KMS-11 (cell line): ENCODE measurements around the gene LRRC49.
"Not testable (repeated sequence)": the region's sequence is repeated elsewhere in the genome, so short reads cannot be mapped to it uniquely, and the experiment has no call there.

Experiments used
- H2AFZ ChIP-seq: fragments of 200-600 bp; sonication (generic); 2 replicates; pipeline ENCODE4 v1.6.1; 2016; ENCODE audit warnings: antibody characterized with exemption, mixed run types, low read depth
- H3K27ac ChIP-seq: fragments of 200-600 bp; sonication (generic); 2 replicates; pipeline ENCODE4 v1.6.1; 2016; ENCODE audit warnings: mild to moderate bottlenecking, mixed run types
- H3K27me3 ChIP-seq: fragments of 200-600 bp; sonication (generic); 2 replicates; pipeline ENCODE4 v1.6.1; 2017; ENCODE audit warnings: mild to moderate bottlenecking, low read depth, mixed run types, moderate library complexity; ENCODE audit not compliant: insufficient read depth
- H3K36me3 ChIP-seq: fragments of 200-600 bp; sonication (generic); 2 replicates; pipeline ENCODE4 v1.6.1; 2017; ENCODE audit warnings: mild to moderate bottlenecking, mixed run types; ENCODE audit not compliant: insufficient read depth
- H3K4me1 ChIP-seq: fragments of 200-600 bp; sonication (generic); 2 replicates; pipeline ENCODE4 v1.6.1; 2016; ENCODE audit warnings: mild to moderate bottlenecking, low read depth, mixed run types; ENCODE audit not compliant: poor library complexity, severe bottlenecking
- H3K4me2 ChIP-seq: fragments of 200-600 bp; sonication (generic); 2 replicates; pipeline ENCODE4 v1.7.0; 2016; ENCODE audit warnings: mild to moderate bottlenecking, mixed run types
- H3K4me3 ChIP-seq: fragments of 200-600 bp; sonication (generic); IDR thresholded peaks from 2 replicates; pipeline ENCODE4 v1.6.1; 2017; ENCODE audit warnings: low read depth, low read length, mixed read lengths; ENCODE audit not compliant: insufficient read depth
- H3K79me2 ChIP-seq: fragments of 200-600 bp; sonication (generic); 2 replicates; pipeline ENCODE4 v1.6.1; 2016; ENCODE audit warnings: low read depth, mixed run types; ENCODE audit not compliant: insufficient read depth
- H3K9ac ChIP-seq: fragments of 200-600 bp; sonication (generic); 2 replicates; pipeline ENCODE4 v1.6.1; 2016; ENCODE audit warnings: mild to moderate bottlenecking, mixed run types
- H4K20me1 ChIP-seq: fragments of 200-600 bp; sonication (generic); 2 replicates; pipeline ENCODE4 v1.6.1; 2016; ENCODE audit warnings: mild to moderate bottlenecking, mixed run types; ENCODE audit not compliant: insufficient read depth
- CTCF ChIP-seq: fragments of 200-600 bp; sonication (generic); conservative IDR thresholded peaks from 2 replicates; pipeline ENCODE4 v1.6.1; 2017; ENCODE audit warnings: low read depth, mild to moderate bottlenecking, antibody characterized with exemption, low read length, moderate library complexity, mixed read lengths

LRRC49 gene

GRCh38 chr15:70998319-70998718 is 105.7 kb downstream of the LRRC49 start:
- no peaks in the 10 kb centered on the region for H3K4me1 ChIP-seq
- no peak for TF ChIP-seq CTCF
- H2AFZ ChIP-seq, result no peak overlapping the region
- no peaks in the 10 kb centered on the region for H3K79me2 ChIP-seq
- no peaks in the 10 kb centered on the region for H4K20me1 ChIP-seq
- H3K4me2 ChIP-seq, result no peak overlapping the region
- H3K4me3 ChIP-seq, result no peak overlapping the region
- H3K36me3 ChIP-seq, result no peaks in the 10 kb centered on the region
- H3K27ac ChIP-seq, result no peak overlapping the region
- no peaks in the 10 kb centered on the region for H3K27me3 ChIP-seq
- no peak overlapping the region for H3K9ac ChIP-seq

GRCh38 chr15:71002316-71002715 is 109.7 kb downstream of the LRRC49 start:
- no peak overlapping the region for H3K9ac ChIP-seq
- H3K4me1 ChIP-seq, result no peaks in the 10 kb centered on the region
- H3K4me2 ChIP-seq, result no peak overlapping the region
- no peak for TF ChIP-seq CTCF
- no peak overlapping the region for H3K4me3 ChIP-seq
- H4K20me1 ChIP-seq, result no peaks in the 10 kb centered on the region
- H2AFZ ChIP-seq, result no peak overlapping the region
- no peaks in the 10 kb centered on the region for H3K27me3 ChIP-seq
- no peak overlapping the region for H3K27ac ChIP-seq
- no peaks in the 10 kb centered on the region for H3K36me3 ChIP-seq
- no peaks in the 10 kb centered on the region for H3K79me2 ChIP-seq

- H3K9ac ChIP-seq, result no peak overlapping the region
- H3K4me2 ChIP-seq, result no peak overlapping the region
- no peaks in the 10 kb centered on the region for H3K27me3 ChIP-seq
- H3K36me3 ChIP-seq, result no peaks in the 10 kb centered on the region
- no peak overlapping the region for H3K27ac ChIP-seq
- H3K79me2 ChIP-seq, result no peaks in the 10 kb centered on the region
- H2AFZ ChIP-seq, result no peak overlapping the region
- H3K4me3 ChIP-seq, result no peak overlapping the region
- no peaks in the 10 kb centered on the region for H4K20me1 ChIP-seq
- H3K4me1 ChIP-seq, result no peaks in the 10 kb centered on the region
- TF ChIP-seq CTCF, result no peak
Observed at GRCh38 chr15:71003319-71003718, 110.7 kb downstream of the LRRC49 start.

GRCh38 chr15:71004506-71004905 is 111.9 kb downstream of the LRRC49 start:
- H3K27me3 ChIP-seq, H3K9ac ChIP-seq, H2AFZ ChIP-seq, H3K36me3 ChIP-seq, H3K4me3 ChIP-seq, H3K4me2 ChIP-seq, H3K4me1 ChIP-seq, H3K27ac ChIP-seq, H3K79me2 ChIP-seq, H4K20me1 ChIP-seq: not testable (repeated sequence)

GRCh38 chr15:71005895-71006294 is 113.3 kb downstream of the LRRC49 start:
- no peaks in the 10 kb centered on the region for H3K79me2 ChIP-seq
- H2AFZ ChIP-seq, result no peak overlapping the region
- no peaks in the 10 kb centered on the region for H3K4me1 ChIP-seq
- no peak overlapping the region for H3K4me2 ChIP-seq
- no peaks in the 10 kb centered on the region for H3K27me3 ChIP-seq
- H3K27ac ChIP-seq, result no peak overlapping the region
- H4K20me1 ChIP-seq, result no peaks in the 10 kb centered on the region
- no peak for TF ChIP-seq CTCF
- H3K36me3 ChIP-seq, result no peaks in the 10 kb centered on the region
- no peak overlapping the region for H3K9ac ChIP-seq
- no peak overlapping the region for H3K4me3 ChIP-seq
